Tibial nerve (tissue), 4 donors: Measurements from ENCODE around the gene KIRREL3. TPM values are rescaled to one million over a fixed set of nuclear protein-coding genes. Genes with fewer than 3 reads are reported as not detected.

Source experiments
- DNase-seq, 2 donors: peaks; one replicate each; pipeline ENCODE4 v3.0.0-alpha.2; 2019; ENCODE audit warnings: low spot score in 2 of 2
- H3K27ac ChIP-seq, 4 donors: fragments of 200-600 bp; sonication (generic) in 3 of 4; one replicate each; pipeline ENCODE4 v1.5.1; 2017 to 2019; ENCODE audit warnings: mild to moderate bottlenecking in 1 of 4
- H3K27me3 ChIP-seq, 2 donors: fragments of 200-600 bp; sonication (generic) in 1 of 2; one replicate each; pipeline versions ENCODE4 v1.5.1 to v1.6.0; 2017 to 2019
- H3K36me3 ChIP-seq, 3 donors: fragments of 200-600 bp; sonication (generic); one replicate each; pipeline ENCODE4 v1.5.1; 2018 to 2019
- H3K4me1 ChIP-seq, 4 donors: fragments of 200-600 bp; sonication (generic) in 3 of 4; one replicate each; pipeline ENCODE4 v1.5.1; 2017 to 2019
- H3K4me3 ChIP-seq, 4 donors: fragments of 200-600 bp; sonication (generic) in 3 of 4; one replicate each; pipeline ENCODE4 v1.5.1; 2017 to 2019; ENCODE audit warnings: mild to moderate bottlenecking in 1 of 4, moderate library complexity in 1 of 4
- H3K9me3 ChIP-seq, 4 donors: fragments of 200-600 bp; sonication (generic) in 3 of 4; one replicate each; pipeline ENCODE4 v1.5.1; 2017 to 2019
- CTCF ChIP-seq, 5 experiments: fragments of 200-600 bp in 3 of 5; fragments of 450-650 bp in 2 of 5; sonication (generic) in 3 of 5; IDR thresholded peaks; one replicate each; pipeline ENCODE4 v1.5.1; 2016 to 2019; ENCODE audit warnings: antibody characterized with exemption in 5 of 5, mild to moderate bottlenecking in 3 of 5, moderate library complexity in 2 of 5
- EP300 ChIP-seq, 2 donors: sonication (generic); formaldehyde crosslinking; IDR thresholded peaks; one replicate each; pipeline ENCODE4 v1.6.1; 2017; ENCODE audit warnings: antibody characterized with exemption in 2 of 2, mild to moderate bottlenecking in 1 of 2
- POLR2A ChIP-seq, 2 donors: fragments of 450-650 bp; IDR thresholded peaks; one replicate each; pipeline ENCODE4 v1.6.1; 2017; ENCODE audit warnings: antibody characterized with exemption in 2 of 2, mild to moderate bottlenecking in 2 of 2, moderate library complexity in 2 of 2
- WGBS, 2 donors: methylation state at CpG; one replicate each; pipeline ENCODE4 v1.1.5; 2018; 5-methylcytosine and 5-hydroxymethylcytosine counted together
- total RNA-seq, 4 donors: library from RNA; depleted of rRNA; stranded (reverse); fragments of >200 nt; gene quantifications; one replicate each; pipeline ENCODE4 v1.1.0, GENCODE V29; 2016

Gene KIRREL3
- total RNA-seq, 4 donors from 2014 or later = not detected

DNA sequence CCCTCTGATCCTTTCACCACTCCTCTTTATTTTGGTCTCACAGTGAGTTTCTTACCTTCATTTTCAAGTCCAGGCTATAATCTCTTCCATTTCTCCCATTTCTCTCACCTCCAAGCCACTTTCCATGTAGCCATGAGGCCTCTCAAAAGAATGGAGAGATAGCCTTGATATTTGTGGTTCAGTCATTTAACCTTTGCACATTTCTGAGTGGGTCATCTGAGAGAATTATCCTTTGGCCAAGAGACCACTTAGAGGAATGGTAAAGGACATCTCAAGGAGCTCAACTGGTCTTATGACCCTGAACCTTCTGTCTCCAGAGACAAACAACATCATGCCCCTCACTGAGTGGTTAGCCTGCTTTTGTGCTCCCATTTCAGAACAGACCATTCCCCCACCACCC lies 121.1 kb downstream of the KIRREL3 start:
- DNase-seq = no peak
- TF ChIP-seq POLR2A (IDR thresholded peaks at IDR 0.05) = no peak
- no peak for TF ChIP-seq CTCF (IDR thresholded peaks at IDR 0.05)
- TF ChIP-seq EP300 (IDR thresholded peaks at IDR 0.05) = no peak
- no peaks in the 10 kb centered on the region for H3K36me3 ChIP-seq

GRCh38 chr11:126878913-126879482 lies 121.6 kb downstream of the KIRREL3 start:
- Histone ChIP-seq H3K9me3 (no peaks in the 10 kb centered on the region), H3K36me3 (no peaks in the 10 kb centered on the region), H3K4me1 (peaks cover 0 to 11% (median 0%) of the 10 kb centered on the region in 4 donors), H3K4me3 (no peak overlapping the region), H3K27me3 (no peaks in the 10 kb centered on the region), H3K27ac (no peak overlapping the region)
- WGBS, 2 donors = 57 to 67% methylated on average over 7 of the region's 7 CpGs
- TF ChIP-seq CTCF (IDR thresholded peaks at IDR 0.05) = no peak
- TF ChIP-seq EP300 (IDR thresholded peaks at IDR 0.05) = no peak
- no peak for TF ChIP-seq POLR2A (IDR thresholded peaks at IDR 0.05)
- DNase-seq = no peak

More for the DNA sequence above, 121.1 kb downstream of the KIRREL3 start:
- Histone ChIP-seq H3K4me3 (no peak overlapping the region), H3K27me3 (no peaks in the 10 kb centered on the region), H3K9me3 (no peaks in the 10 kb centered on the region), H3K4me1 (peaks cover 0 to 11% (median 0%) of the 10 kb centered on the region in 4 donors), H3K27ac (no peak overlapping the region)

GRCh38 chr11:126874831-126875230 lies 125.7 kb downstream of the KIRREL3 start:
- TF ChIP-seq POLR2A (IDR thresholded peaks at IDR 0.05) (no peak), CTCF (IDR thresholded peaks at IDR 0.05) (no peak), EP300 (IDR thresholded peaks at IDR 0.05) (no peak)
- Histone ChIP-seq H3K9me3 (no peaks in the 10 kb centered on the region), H3K36me3 (no peaks in the 10 kb centered on the region), H3K27ac (no peak overlapping the region), H3K27me3 (no peaks in the 10 kb centered on the region), H3K4me1 (peaks cover 0 to 11% (median 0%) of the 10 kb centered on the region in 4 donors), H3K4me3 (no peak overlapping the region)
- 54 to 67% methylated on average over 5 of the region's 5 CpGs for WGBS, 2 donors
- no peak for DNase-seq

DNA sequence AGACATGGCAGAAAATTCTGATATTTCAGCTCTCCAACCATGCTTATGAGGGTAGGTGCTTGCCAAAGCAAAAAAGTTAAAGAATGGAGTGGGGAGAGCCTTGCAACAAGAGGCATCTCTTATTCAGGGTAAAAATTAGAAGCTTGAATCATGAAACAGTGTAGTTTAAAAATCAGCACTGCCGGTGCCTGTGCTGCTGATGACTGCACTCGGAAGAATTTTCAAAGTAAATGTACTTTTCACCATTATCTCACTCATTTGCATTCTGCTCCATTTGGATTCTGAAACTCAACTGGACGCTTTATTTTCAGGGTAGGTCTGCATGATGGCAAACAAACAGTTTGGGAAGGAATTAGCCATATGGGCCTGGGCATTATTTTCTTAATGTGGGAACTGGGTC lies 126.3 kb downstream of the KIRREL3 start:
- Histone ChIP-seq H3K4me1 (peaks cover 0 to 7% (median 0%) of the 10 kb centered on the region in 4 donors), H3K27ac (no peak overlapping the region), H3K27me3 (no peaks in the 10 kb centered on the region), H3K9me3 (no peaks in the 10 kb centered on the region), H3K4me3 (no peak overlapping the region), H3K36me3 (no peaks in the 10 kb centered on the region)
- no peak for DNase-seq
- WGBS, 2 donors = 68 to 76% methylated on average over 3 of the region's 3 CpGs
- TF ChIP-seq POLR2A (IDR thresholded peaks at IDR 0.05) (no peak), EP300 (IDR thresholded peaks at IDR 0.05) (no peak), CTCF (IDR thresholded peaks at IDR 0.05) (no peak)

- H3K27me3 ChIP-seq = no peaks in the 10 kb centered on the region
- no peaks in the 10 kb centered on the region for H3K9me3 ChIP-seq
- no peaks in the 10 kb centered on the region for H3K4me1 ChIP-seq
- H3K36me3 ChIP-seq = no peaks in the 10 kb centered on the region
- no peak overlapping the region for H3K4me3 ChIP-seq
- DNase-seq = no peak
- H3K27ac ChIP-seq = no peak overlapping the region
- TF ChIP-seq EP300 (IDR thresholded peaks at IDR 0.05) = no peak
- no peak for TF ChIP-seq CTCF (IDR thresholded peaks at IDR 0.05)
Measured at GRCh38 chr11:126871792-126872191, 128.8 kb downstream of the KIRREL3 start.
